Epithelial cell of esophagus (primary cell): Measurements from ENCODE around the gene CRYBA4.
A peak's percentile ranks its signal among the peaks of the same experiment; 100 is the strongest.

Experiments
- DNase-seq: peaks from one replicate; pipeline ENCODE4 v3.0.0; 2010; ENCODE audit warnings: low read depth
- H3K4me3 ChIP-seq: 2 replicates; pipeline ENCODE4 v1.5.1; 2011; ENCODE audit warnings: mild to moderate bottlenecking, low read length, control low read depth
- TF ChIP-seq, protein P1 (sequence below): IDR thresholded peaks from 2 replicates; pipeline ENCODE4 v1.5.1; 2011; ENCODE audit warnings: low read depth, mild to moderate bottlenecking, low read length, control low read depth, inconsistent platforms; ENCODE audit not compliant: insufficient read depth; ENCODE audit errors: missing control alignments

The CRYBA4 gene

DNA sequence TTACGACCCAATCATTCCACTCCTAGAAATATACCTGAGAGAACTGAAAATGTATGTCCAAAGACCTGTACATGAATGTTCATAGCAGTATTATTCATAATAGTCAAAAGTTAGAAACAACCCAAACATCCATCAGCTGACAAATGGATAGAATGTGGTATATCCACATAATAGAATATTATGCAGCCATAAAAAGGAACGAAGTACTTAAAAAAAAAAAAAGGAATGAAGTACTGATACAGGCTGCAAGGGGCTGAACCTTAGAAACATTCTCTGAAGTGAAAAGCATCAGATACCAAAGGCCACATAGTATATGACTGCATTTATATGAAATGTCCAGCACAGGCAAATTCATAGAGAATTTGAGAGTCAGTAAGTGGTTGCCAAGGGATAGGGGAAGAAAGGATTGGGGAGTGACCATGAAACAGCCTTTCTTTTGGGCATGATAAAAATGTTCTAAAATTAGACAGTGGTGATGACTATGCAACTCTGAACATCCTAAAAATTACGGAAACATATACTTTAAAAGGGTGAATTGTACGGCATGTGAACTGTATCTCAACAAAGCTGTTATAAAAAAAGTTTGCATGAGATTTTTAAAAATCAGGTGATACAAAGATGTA, 33.7 kb upstream of the CRYBA4 start:
- no peak for DNase-seq
- TF ChIP-seq, protein P1, sequence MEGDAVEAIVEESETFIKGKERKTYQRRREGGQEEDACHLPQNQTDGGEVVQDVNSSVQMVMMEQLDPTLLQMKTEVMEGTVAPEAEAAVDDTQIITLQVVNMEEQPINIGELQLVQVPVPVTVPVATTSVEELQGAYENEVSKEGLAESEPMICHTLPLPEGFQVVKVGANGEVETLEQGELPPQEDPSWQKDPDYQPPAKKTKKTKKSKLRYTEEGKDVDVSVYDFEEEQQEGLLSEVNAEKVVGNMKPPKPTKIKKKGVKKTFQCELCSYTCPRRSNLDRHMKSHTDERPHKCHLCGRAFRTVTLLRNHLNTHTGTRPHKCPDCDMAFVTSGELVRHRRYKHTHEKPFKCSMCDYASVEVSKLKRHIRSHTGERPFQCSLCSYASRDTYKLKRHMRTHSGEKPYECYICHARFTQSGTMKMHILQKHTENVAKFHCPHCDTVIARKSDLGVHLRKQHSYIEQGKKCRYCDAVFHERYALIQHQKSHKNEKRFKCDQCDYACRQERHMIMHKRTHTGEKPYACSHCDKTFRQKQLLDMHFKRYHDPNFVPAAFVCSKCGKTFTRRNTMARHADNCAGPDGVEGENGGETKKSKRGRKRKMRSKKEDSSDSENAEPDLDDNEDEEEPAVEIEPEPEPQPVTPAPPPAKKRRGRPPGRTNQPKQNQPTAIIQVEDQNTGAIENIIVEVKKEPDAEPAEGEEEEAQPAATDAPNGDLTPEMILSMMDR = no peak
- H3K4me3 ChIP-seq = no peak overlapping the region

DNA sequence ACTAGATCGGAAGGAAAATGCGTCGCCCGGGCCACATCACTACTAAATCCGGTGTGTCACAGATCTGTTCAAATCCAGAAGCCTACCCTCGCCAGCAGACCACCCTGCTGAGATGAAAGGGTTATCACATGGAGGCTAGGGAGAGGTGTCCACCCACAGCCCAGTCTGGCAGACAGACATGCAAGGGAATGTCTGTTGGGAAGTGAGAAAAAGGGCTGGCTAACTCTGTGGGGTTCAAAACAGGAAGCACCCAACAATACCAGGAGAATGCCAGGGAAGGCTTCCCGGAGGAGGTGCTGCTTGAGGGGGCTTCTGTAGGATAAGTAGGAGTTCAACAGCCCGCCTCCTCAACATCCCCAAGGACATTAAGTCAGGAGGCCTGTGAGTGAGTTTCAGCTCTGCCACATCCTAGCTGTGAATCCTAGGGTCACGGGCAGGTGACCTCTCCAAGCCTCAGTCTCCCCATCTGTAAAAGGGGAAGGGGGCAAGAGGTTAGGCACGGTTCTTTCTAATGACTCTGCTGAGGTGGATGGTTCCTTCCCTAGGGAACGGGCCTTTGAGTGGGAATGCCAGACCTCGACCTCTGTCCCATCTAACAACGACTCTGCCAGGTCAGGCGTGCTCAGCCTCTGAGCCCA, 32.9 kb upstream of the CRYBA4 start:
- no peak for DNase-seq
- TF ChIP-seq, protein P1 = no peak
- peak overlapping the region; percentile 82 for H3K4me3 ChIP-seq

DNA sequence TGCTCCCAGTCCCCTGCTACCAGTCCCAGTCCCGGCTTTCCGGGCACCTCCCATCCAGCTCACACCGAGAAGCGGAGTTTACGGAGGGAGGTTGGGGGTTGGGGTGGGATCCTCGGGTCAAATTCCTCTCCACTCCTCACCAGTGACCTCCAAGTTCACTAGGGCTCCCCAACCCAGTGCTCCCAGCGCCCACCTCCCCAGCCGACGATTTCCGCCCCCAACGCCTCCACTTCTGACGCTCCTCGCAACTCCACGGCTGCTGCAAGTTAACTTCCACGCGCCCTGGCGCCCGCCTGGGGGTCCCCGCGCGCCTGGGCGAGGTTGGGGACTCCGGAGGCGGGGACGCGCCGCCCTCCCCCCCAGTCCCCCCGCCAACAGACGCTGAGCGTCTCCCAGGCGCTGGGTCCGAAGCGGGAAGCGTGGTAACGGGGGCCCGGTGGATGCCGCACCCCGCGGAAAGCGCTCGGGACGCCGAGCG, 32.4 kb upstream of the CRYBA4 start:
- DNase-seq = peak; percentile 36

DNA sequence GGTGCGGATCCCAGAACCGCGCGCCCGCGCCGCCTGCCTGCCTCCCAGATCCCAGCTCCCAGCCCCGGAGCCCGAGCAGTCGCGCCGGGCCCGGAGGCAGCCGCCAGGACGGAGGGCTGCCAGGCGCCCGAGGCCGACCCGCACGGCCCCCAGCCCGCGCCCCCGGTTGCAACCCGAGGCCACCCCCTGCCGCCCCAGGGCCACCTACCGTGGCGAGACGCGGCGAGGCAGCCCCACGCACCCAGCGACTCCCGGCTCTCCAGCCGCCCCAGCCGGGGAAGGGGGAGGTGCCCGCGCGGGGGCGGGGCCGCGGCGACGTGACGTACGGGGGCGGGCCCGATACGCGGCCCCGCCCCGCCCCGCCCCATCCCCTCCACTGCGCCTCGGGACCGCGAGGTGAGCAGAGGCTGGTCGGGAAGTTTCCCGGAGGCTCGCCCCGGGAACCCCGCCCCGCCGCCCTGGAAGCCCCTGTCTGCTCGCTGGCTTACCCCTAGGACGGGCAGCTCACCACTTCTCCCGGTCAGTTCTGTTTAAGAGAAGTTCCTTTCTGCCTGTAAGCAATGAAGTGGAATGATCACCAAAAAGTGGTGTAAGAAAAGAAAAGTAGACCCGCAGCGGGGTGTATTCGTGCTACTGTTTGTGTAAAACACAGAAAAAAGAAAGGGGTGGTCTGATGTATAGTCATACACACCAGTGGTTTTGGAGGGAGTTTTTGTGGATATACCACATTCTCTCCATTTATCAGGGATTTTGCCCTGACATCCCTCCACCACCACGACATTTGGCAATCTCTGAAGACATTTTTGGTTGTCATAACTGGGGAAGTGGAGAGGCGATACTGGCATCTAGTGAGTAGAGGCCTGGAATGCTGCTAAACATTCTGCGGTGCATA, 31.7 kb upstream of the CRYBA4 start, which contains the start of gene TPST2:
Gene TPST2, minus strand, starts transcription at position 288 of the 892 bp plus-strand sequence. CDS start 48,502 bp downstream, outside the sequence.
- TF ChIP-seq, protein P1 = peak; percentile 21
- DNase-seq = peak; percentile 80
- H3K4me3 ChIP-seq = peak within 1 kb of the TSS; percentile 82

More for the DNA sequence above, 32.4 kb upstream of the CRYBA4 start:
- H3K4me3 ChIP-seq = peak overlapping the region; percentile 82
- TF ChIP-seq, protein P1 = no peak

DNA sequence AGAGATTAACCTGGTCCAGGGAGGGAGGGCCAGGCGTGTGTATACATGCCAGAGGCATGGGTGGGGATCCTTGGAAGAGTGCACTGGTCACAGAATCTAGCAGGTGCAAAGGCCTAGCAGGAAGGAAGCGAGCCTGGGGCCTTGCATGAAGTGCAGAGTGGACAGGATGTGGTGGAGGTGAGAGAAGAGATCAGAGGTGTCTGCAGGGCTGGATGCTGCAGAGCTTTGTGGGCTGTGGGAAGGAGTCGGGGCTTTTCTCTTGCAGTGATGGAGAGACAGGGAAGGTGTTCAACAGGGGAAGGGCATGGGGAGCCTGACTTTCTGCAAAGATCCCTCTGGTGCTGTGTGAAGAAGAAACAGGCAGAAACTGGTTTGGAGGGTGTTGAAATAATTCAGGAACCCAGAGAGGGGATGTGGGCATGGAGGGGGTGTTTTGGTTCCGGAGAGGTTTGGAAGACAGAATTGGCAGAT, 29.3 kb upstream of the CRYBA4 start:
- TF ChIP-seq, protein P1 = no peak
- peak; percentile 56 for DNase-seq
- no peak overlapping the region for H3K4me3 ChIP-seq

DNA sequence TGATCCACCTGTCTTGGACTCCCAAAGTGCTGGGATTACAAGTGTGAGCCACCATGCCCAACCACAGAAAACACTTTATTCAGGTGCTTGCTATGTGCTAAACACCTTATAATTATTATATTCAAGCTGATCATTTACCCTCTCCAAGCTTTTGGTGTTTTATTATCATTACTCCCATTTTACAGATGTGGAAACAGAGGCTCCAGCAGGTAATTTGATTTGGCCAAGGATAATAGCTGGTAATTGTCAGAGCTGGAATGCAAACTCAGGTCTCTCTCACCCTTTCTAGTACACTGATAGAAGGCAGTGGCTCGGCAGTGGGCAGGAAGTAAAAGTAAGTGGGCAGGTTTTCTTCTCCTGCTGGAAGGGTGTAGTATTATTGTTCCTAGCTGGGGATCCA, 28.0 kb upstream of the CRYBA4 start:
- no peak overlapping the region for H3K4me3 ChIP-seq
- DNase-seq = no peak
- TF ChIP-seq, protein P1 = no peak
